ENCODE results near the gene LRCH3.

The LRCH3 gene

GRCh38 chr3:197793247-197793646, 2.2 kb downstream of the LRCH3 start:
- DNase-seq (ENCODE audit: low spot score): no peak

- no peak for DNase-seq (ENCODE audit: low spot score)
Measured at GRCh38 chr3:197794115-197794514, 3.1 kb downstream of the LRCH3 start.

DNA sequence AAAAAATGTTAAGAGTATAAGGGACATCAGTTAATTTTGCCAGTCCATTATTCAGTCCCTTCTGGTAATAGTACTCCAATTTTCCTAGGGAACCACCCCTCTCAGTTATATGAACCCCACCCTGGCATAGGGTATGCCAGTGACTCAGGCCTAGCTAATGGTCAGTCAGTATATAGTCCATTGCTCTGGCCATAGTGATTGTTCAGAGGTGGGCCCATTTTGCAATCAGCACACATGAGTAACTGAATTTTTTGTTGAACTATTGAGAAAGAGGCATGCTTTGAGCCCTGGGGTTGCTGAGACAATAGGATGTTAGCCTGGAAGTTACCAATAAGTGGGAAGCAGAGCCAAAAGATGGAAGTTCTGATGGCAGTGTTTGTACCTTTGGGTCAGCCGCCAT, 4.1 kb downstream of the LRCH3 start:
- DNase-seq (ENCODE audit: low spot score): peak; percentile 56

GRCh38 chr3:197796087-197796486, 5.0 kb downstream of the LRCH3 start:
- DNase-seq (ENCODE audit: low spot score): no peak

GRCh38 chr3:197798863-197799262, 7.8 kb downstream of the LRCH3 start:
- DNase-seq (ENCODE audit: low spot score): no peak

DNA sequence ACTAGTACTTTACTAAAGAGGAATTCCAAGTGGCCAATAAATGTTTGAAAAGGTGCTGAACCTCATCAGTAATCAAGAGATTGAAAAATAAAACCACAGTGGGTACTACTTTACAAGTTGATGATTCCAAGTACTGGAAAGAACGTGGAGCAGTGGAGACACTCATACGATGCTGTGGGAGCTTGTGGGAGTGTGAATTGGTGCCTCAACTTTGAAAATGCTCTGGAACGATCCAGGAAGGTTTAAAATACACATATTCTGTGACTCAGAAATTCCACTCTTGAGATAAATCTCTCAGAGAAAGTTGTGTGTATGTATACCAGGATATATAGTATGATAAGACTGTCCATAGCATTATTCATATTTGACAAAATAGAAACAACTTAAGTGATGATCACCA, 9.3 kb downstream of the LRCH3 start:
- no peak for DNase-seq (ENCODE audit: low spot score)

- DNase-seq (ENCODE audit: low spot score): no peak
Measured at GRCh38 chr3:197801891-197802778, 11.1 kb downstream of the LRCH3 start.

GRCh38 chr3:197802779-197803459, 11.9 kb downstream of the LRCH3 start:
- no peak for DNase-seq (ENCODE audit: low spot score)

DNA sequence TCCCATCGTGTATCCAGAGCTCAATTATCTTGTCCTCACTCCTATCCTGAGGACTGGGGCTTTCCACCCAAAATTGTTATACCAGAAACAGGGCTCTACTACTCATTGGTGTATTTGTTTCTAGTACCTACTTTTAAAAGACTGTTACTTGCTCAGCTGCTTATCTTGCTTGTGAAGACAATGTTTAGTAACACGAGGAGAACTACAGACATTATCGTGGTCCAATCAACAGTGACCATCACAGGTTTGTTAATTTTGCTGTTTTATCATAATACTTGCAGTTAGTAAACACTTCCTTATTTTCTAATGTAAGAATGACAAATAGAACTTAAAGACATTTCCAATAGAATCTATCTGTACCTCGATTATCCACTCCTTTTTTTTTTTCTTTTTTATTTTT, 13.5 kb downstream of the LRCH3 start:
- DNase-seq (ENCODE audit: low spot score): no peak

DNA sequence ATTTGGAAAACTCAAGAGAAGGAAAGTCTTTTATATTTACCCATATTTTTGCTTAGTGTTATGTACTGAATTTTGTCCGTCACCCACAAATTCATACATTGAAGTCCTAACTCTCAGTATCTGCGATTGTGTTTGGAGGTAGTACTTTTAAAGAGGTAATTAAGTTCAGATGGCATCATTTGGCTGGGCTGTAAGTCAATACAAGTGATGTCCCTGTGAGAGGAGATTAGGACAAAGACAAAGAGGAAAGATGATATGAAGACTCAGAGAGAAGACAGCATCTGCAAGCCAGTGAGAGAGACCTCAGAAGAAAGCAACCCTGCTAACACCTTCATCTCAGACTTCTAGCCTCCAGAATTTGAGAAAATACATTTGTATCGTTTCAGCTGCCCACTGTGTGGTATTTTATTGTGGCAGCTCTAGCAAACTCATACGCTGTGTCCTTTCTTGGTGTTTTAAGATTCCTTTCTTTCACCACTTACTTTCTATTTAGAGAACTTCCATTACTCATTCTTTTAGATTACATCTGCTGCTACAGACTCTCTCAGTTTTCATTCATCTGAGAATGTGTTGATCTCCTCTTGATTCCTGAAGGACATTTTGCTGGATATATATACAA, 17.0 kb downstream of the LRCH3 start:
- DNase-seq (ENCODE audit: low spot score): no peak

- peak; percentile 53 for DNase-seq (ENCODE audit: low spot score)
Measured at GRCh38 chr3:197809356-197810020, 18.4 kb downstream of the LRCH3 start.

- DNase-seq (ENCODE audit: low spot score): no peak
Measured at GRCh38 chr3:197810901-197811300, 19.8 kb downstream of the LRCH3 start.

GRCh38 chr3:197811343-197811742, 20.3 kb downstream of the LRCH3 start:
- peak; percentile 51 for DNase-seq (ENCODE audit: low spot score)

DNA sequence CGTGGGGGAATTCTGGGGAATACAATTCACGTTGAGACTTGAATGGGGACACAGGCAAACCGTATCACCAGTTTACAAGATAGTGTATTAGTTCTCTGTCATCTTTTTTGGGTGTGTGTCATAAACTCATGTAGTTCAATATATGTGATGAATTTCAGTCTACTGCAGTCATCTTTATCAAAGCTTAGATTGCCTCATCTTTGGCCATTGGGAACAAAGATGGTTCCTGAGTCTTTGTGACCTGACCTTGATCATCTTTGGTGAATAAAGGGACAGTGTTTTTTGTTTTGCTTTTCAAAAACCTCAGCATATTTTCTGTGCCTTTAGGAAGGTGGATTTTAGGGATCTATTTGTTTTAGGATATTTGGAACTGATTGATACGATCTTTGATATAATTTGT, 23.3 kb downstream of the LRCH3 start:
- no peak for DNase-seq (ENCODE audit: low spot score)

DNA sequence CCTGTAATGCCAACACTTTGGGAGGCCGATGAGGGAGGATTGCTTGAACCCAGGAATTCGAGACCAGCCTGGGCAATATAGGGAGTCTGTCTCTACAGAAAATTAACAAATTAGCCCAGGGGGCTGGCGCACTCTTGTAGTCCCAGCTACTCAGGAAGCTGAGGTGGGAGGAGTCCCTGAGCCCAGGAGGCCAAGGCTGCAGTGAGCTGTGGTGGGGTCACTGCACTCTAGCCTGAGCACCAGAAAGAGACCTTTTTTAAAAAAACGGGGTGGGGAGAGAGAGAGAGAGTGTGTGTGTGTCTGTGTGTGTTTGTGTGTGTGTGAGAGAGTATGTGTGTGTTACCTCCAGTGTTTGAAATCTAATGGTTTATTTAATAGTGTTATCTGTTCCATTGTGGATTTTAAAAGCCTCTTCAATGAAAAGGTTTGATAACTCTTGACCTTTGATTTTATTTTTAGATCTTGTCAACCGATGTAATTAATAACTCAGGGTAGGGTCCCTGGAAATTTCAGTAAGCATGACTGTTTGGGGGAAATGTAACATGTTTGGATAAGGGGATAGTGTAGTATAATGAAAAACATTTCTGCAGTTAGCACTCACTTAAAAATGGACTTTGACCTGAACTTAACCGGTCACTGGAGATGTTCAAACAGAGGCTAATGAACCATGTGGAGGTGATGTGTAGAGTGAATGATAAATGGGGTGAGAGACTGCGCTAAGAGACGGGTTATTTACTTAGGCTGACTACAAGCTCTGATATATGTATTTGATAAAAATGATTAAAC, 29.7 kb downstream of the LRCH3 start:
- no peak for DNase-seq (ENCODE audit: low spot score)

- DNase-seq (ENCODE audit: low spot score): no peak
Measured at GRCh38 chr3:197829397-197830045, 38.5 kb downstream of the LRCH3 start.

GRCh38 chr3:197830308-197830966, 39.4 kb downstream of the LRCH3 start:
- DNase-seq (ENCODE audit: low spot score): no peak

GRCh38 chr3:197830967-197831313, 39.9 kb downstream of the LRCH3 start:
- DNase-seq (ENCODE audit: low spot score): no peak

GRCh38 chr3:197833930-197834715, 43.1 kb downstream of the LRCH3 start:
- DNase-seq (ENCODE audit: low spot score): no peak

DNA sequence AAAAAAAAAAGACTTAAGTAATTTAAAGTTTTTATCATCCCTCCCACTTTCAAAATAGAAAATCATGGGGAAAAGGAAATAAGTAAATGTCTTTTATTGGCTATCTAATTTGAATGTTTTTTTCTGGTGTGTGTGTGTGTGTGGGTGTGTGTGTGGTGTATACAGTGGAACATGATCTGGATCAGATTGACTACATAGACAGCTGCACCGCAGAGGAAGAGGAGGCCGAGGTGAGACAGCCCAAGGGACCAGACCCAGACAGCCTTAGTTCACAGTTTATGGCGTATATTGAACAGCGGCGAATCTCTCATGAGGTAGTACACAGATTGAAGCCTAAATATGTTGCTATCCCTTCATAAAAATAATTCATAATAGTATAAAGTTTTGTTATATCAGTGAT, 44.5 kb downstream of the LRCH3 start:
- DNase-seq (ENCODE audit: low spot score): no peak

Measured in AG08396 (cell line).